Neural progenitor cell (in vitro differentiated cells): ENCODE results near the gene TWIST2. TPM values are rescaled to one million over a fixed set of nuclear protein-coding genes. Genes with fewer than 3 reads are reported as not detected.

Experiments
- DNase-seq: peaks from one replicate; pipeline ENCODE4 v3.0.0-alpha.2; 2016; ENCODE audit warnings: low spot score
- H2AFZ ChIP-seq: fragments of 200-600 bp; sonication (generic); replicated peaks from 2 replicates; pipeline ENCODE4 v1.6.1; 2016; ENCODE audit warnings: antibody characterized with exemption
- H3F3A ChIP-seq: fragments of 200-600 bp; sonication (generic); 2 replicates; pipeline ENCODE4 v1.6.1; 2016; ENCODE audit warnings: antibody characterized with exemption, low read depth
- H3K27ac ChIP-seq: fragments of 200-600 bp; sonication (generic); 2 replicates; pipeline ENCODE4 v1.5.1; 2016; ENCODE audit warnings: mild to moderate bottlenecking
- H3K27me3 ChIP-seq: fragments of 200-600 bp; sonication (generic); 2 replicates; pipeline ENCODE4 v1.6.1; 2016; ENCODE audit warnings: mild to moderate bottlenecking, moderate library complexity
- H3K36me3 ChIP-seq: fragments of 200-600 bp; sonication (generic); 2 replicates; pipeline ENCODE4 v1.5.1; 2016
- H3K4me1 ChIP-seq: fragments of 200-600 bp; sonication (generic); 2 replicates; pipeline ENCODE4 v1.6.1; 2016; ENCODE audit warnings: mixed run types
- H3K4me2 ChIP-seq: fragments of 200-600 bp; sonication (generic); 2 replicates; pipeline ENCODE4 v1.6.1; 2016
- H3K4me3 ChIP-seq: fragments of 200-600 bp; sonication (generic); 2 replicates; pipeline ENCODE4 v1.5.1; 2016
- H3K79me2 ChIP-seq: fragments of 200-600 bp; sonication (generic); 2 replicates; pipeline ENCODE4 v1.6.1; 2016; ENCODE audit warnings: low read depth
- H3K9ac ChIP-seq: fragments of 200-600 bp; sonication (generic); 2 replicates; pipeline ENCODE4 v1.6.1; 2016
- H3K9me3 ChIP-seq: fragments of 200-600 bp; sonication (generic); 2 replicates; pipeline ENCODE4 v1.5.1; 2016; ENCODE audit warnings: low read depth
- H4K20me1 ChIP-seq: fragments of 200-600 bp; sonication (generic); 2 replicates; pipeline ENCODE4 v1.6.1; 2016; ENCODE audit warnings: low read depth
- H3K27ac Mint-ChIP-seq: 3 replicates; pipeline ENCODE4 v1.8.0; 2021; ENCODE audit warnings: mixed read lengths
- H3K27me3 Mint-ChIP-seq: 2 replicates; pipeline ENCODE4 v1.8.0; 2022; ENCODE audit warnings: low read depth, mild to moderate bottlenecking, inconsistent platforms, moderate library complexity, mixed read lengths; ENCODE audit not compliant: insufficient read depth
- H3K36me3 Mint-ChIP-seq: 3 replicates; pipeline ENCODE4 v1.8.0; 2021; ENCODE audit warnings: mixed read lengths
- H3K4me1 Mint-ChIP-seq: 3 replicates; pipeline ENCODE4 v1.8.0; 2021; ENCODE audit warnings: mixed read lengths
- H3K4me3 Mint-ChIP-seq: 3 replicates; pipeline ENCODE4 v1.8.0; 2021; ENCODE audit warnings: mild to moderate bottlenecking, moderate library complexity, mixed read lengths
- H3K9me3 Mint-ChIP-seq: 3 replicates; pipeline ENCODE4 v1.8.0; 2020; ENCODE audit warnings: mixed read lengths
- CTCF ChIP-seq: fragments of 200-600 bp; sonication (generic); IDR thresholded peaks from 2 replicates; pipeline ENCODE4 v1.5.1; 2017; ENCODE audit warnings: antibody characterized with exemption, mild to moderate bottlenecking
- EZH2 ChIP-seq: fragments of 200-600 bp; sonication (generic); IDR thresholded peaks from 2 replicates; pipeline ENCODE4 v1.6.1; 2017; ENCODE audit warnings: antibody characterized with exemption, mild to moderate bottlenecking, moderate library complexity
- EZH2phosphoT487 ChIP-seq: fragments of 200-600 bp; sonication (generic); IDR thresholded peaks from 2 replicates; pipeline ENCODE4 v1.6.1; 2017; ENCODE audit warnings: antibody characterized with exemption
- total RNA-seq: library from RNA; depleted of rRNA; stranded (reverse); fragments of >200 nt; gene quantifications from 2 replicates; pipeline ENCODE4 v1.2.3, GENCODE V29; 2015; ENCODE audit warnings: low replicate concordance

TWIST2 gene
- total RNA-seq, 1 donor from 2014 or later = 0.51 TPM

- Mint-ChIP-seq H3K4me1 (peaks cover 46% of the 10 kb centered on the region), H3K4me3 (no peak overlapping the region), H3K27ac (no peak overlapping the region), H3K9me3 (no peaks in the 10 kb centered on the region), H3K36me3 (no peaks in the 10 kb centered on the region), H3K27me3 (peaks cover 7% of the 10 kb centered on the region)
- TF ChIP-seq EZH2phosphoT487 (no peak), CTCF (no peak), EZH2 (no peak)
- no peak overlapping the region for H2AFZ ChIP-seq
- no peak overlapping the region for H3K27ac ChIP-seq
- no peak for DNase-seq
- H3K36me3 ChIP-seq = no peaks in the 10 kb centered on the region
- H3K4me2 ChIP-seq = no peak overlapping the region
- no peaks in the 10 kb centered on the region for H4K20me1 ChIP-seq
- no peaks in the 10 kb centered on the region for H3K79me2 ChIP-seq
- H3K4me3 ChIP-seq = no peak overlapping the region
- peaks cover 23% of the 10 kb centered on the region for H3K4me1 ChIP-seq
- no peaks in the 10 kb centered on the region for H3K27me3 ChIP-seq
- H3K9ac ChIP-seq = no peak overlapping the region
- no peaks in the 10 kb centered on the region for H3K9me3 ChIP-seq
- no peaks in the 10 kb centered on the region for H3F3A ChIP-seq
Measured at GRCh38 chr2:238897911-238898311, 50.0 kb downstream of the TWIST2 start.

GRCh38 chr2:238898534-238899281 is 50.8 kb downstream of the TWIST2 start:
- Histone ChIP-seq H3K4me1 (peaks cover 17% of the 10 kb centered on the region), H2AFZ (no peak overlapping the region)
- no peaks in the 10 kb centered on the region for H3K9me3 Mint-ChIP-seq

GRCh38 chr2:238899386-238899785 is 51.5 kb downstream of the TWIST2 start:
- no peaks in the 10 kb centered on the region for H3K36me3 Mint-ChIP-seq
- no peak overlapping the region for H3K9ac ChIP-seq
- no peaks in the 10 kb centered on the region for H4K20me1 ChIP-seq

More at GRCh38 chr2:238898534-238899281, 50.8 kb downstream of the TWIST2 start:
- H3K27ac Mint-ChIP-seq = no peak overlapping the region
- H3K79me2 ChIP-seq = no peaks in the 10 kb centered on the region
- H3K4me1 Mint-ChIP-seq = peaks cover 39% of the 10 kb centered on the region
- no peak overlapping the region for H3K4me3 ChIP-seq
- no peaks in the 10 kb centered on the region for H3K36me3 Mint-ChIP-seq
- H3K9ac ChIP-seq = no peak overlapping the region
- H3K4me3 Mint-ChIP-seq = no peak overlapping the region
- TF ChIP-seq CTCF (no peak), EZH2phosphoT487 (no peak), EZH2 (no peak)
- no peaks in the 10 kb centered on the region for H3K9me3 ChIP-seq
- H4K20me1 ChIP-seq = no peaks in the 10 kb centered on the region
- no peaks in the 10 kb centered on the region for H3K27me3 ChIP-seq
- no peaks in the 10 kb centered on the region for H3K36me3 ChIP-seq
- no peak overlapping the region for H3K27ac ChIP-seq
- H3K27me3 Mint-ChIP-seq = peaks cover 7% of the 10 kb centered on the region
- DNase-seq = no peak
- H3K4me2 ChIP-seq = no peak overlapping the region
- H3F3A ChIP-seq = no peaks in the 10 kb centered on the region

More at GRCh38 chr2:238899386-238899785, 51.5 kb downstream of the TWIST2 start:
- Mint-ChIP-seq H3K4me3 (no peak overlapping the region), H3K9me3 (no peaks in the 10 kb centered on the region), H3K27ac (no peak overlapping the region), H3K27me3 (peaks cover 7% of the 10 kb centered on the region), H3K4me1 (peaks cover 37% of the 10 kb centered on the region)
- Histone ChIP-seq H3K27ac (no peak overlapping the region), H3K27me3 (no peaks in the 10 kb centered on the region), H3F3A (no peaks in the 10 kb centered on the region), H3K79me2 (no peaks in the 10 kb centered on the region), H3K36me3 (no peaks in the 10 kb centered on the region), H2AFZ (no peak overlapping the region), H3K4me3 (no peak overlapping the region), H3K4me2 (no peak overlapping the region), H3K9me3 (no peaks in the 10 kb centered on the region), H3K4me1 (peaks cover 17% of the 10 kb centered on the region)
- DNase-seq = no peak
- TF ChIP-seq EZH2phosphoT487 = no peak
- TF ChIP-seq CTCF = no peak
- no peak for TF ChIP-seq EZH2
